HL-60 (cell line): ENCODE data around the gene MMP25.

ENCODE experiments used
- CTCF ChIP-seq: IDR thresholded peaks from one replicate; pipeline ENCODE4 v1.5.1; 2011; ENCODE audit warnings: low read length, control low read depth, inconsistent platforms; ENCODE audit not compliant: insufficient read depth
- REST ChIP-seq: IDR thresholded peaks from 2 replicates; pipeline ENCODE4 v1.6.1; 2012; ENCODE audit warnings: low read depth; ENCODE audit not compliant: insufficient replicate concordance

DNA sequence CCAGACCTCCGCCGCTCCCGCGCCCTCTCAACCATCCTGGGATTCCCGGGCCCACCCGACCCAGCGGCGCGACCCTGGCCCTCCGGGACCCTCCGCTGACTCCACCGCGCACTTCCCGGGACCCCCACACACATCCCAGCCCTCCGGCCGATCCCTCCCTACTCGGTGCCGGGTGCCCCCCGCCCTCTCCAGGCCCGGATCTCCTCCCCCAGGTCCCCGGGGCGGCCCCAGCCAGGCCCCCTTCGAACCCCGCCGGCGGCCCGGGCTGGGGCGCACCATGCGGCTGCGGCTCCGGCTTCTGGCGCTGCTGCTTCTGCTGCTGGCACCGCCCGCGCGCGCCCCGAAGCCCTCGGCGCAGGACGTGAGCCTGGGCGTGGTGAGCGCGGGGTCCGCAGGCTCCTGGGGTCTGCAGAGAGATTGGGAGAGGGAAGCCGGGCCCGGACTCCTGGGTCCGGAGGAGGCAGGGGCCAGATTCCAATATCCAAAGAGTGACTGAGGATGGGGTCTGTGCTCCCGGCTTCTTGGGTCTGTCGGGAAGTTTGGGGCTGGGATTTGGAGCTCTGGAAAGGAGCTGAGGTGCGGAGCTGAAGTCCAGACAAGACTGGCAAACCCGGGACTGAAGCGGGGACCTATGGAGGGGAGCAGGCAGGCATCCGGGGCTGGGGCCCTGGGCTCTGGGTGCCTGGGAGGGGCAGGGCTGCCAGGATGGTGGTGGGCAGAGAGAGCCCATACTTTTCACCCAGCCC is 453 bp downstream of the MMP25 start:
- no peak for TF ChIP-seq CTCF
- TF ChIP-seq REST: no peak
